Measurements from ENCODE around the gene CNBD2. TPM values are rescaled to one million over a fixed set of nuclear protein-coding genes. Genes with fewer than 3 reads are reported as not detected.
"Not testable (repeated sequence)": the region's sequence is repeated elsewhere in the genome, so short reads cannot be mapped to it uniquely, and the experiment has no call there.

The CNBD2 gene
- total RNA-seq, 6 donors from 2014 or later = 2.2 to 4.2 (median 3.7) TPM; not detected in 1

GRCh38 chr20:36074983-36075382 lies 106.6 kb downstream of the CNBD2 start:
- DNase-seq (no peak), ATAC-seq (ENCODE audit: low FRiP score in 2 of 2) (no peak)
- H3K36me3 ChIP-seq = no peaks in the 10 kb centered on the region
- H3K9me3 ChIP-seq = no peaks in the 10 kb centered on the region
- WGBS, 2 donors = 17 to 18% methylated on average over 2 of the region's 2 CpGs
- no peaks in the 10 kb centered on the region for H3K4me1 ChIP-seq
- no peak overlapping the region for H3K4me3 ChIP-seq
- TF ChIP-seq POLR2AphosphoS5 (IDR thresholded peaks at IDR 0.05) (no peak), EP300 (IDR thresholded peaks at IDR 0.05) (no peak), POLR2A (IDR thresholded peaks at IDR 0.05) (no peak), CTCF (IDR thresholded peaks at IDR 0.05) (no peak)
- H3K27ac ChIP-seq = no peak overlapping the region
- no peaks in the 10 kb centered on the region for H3K27me3 ChIP-seq

GRCh38 chr20:36077762-36078161 lies 109.4 kb downstream of the CNBD2 start:
- not testable (repeated sequence) for H3K4me3 ChIP-seq; DNase-seq; H3K4me1 ChIP-seq; H3K36me3 ChIP-seq; ATAC-seq (ENCODE audit: low FRiP score in 2 of 2); H3K9me3 ChIP-seq; H3K27me3 ChIP-seq; H3K27ac ChIP-seq
- 37 to 71% methylated on average over 1 to 3 of the region's 5 CpGs for WGBS, 2 donors

GRCh38 chr20:36079486-36079885 lies 111.1 kb downstream of the CNBD2 start:
- WGBS, 2 donors = 88 to 96% methylated on average over 6 of the region's 6 CpGs
- Histone ChIP-seq H3K9me3 (no peaks in the 10 kb centered on the region), H3K4me3 (no peak overlapping the region), H3K27ac (no peak overlapping the region), H3K4me1 (no peaks in the 10 kb centered on the region), H3K27me3 (no peaks in the 10 kb centered on the region), H3K36me3 (no peaks in the 10 kb centered on the region)
- DNase-seq (no peak), ATAC-seq (ENCODE audit: low FRiP score in 2 of 2) (no peak)
- TF ChIP-seq POLR2AphosphoS5 (IDR thresholded peaks at IDR 0.05) (no peak), EP300 (IDR thresholded peaks at IDR 0.05) (no peak), CTCF (IDR thresholded peaks at IDR 0.05) (no peak), POLR2A (IDR thresholded peaks at IDR 0.05) (no peak)

- DNase-seq; H3K4me3 ChIP-seq; ATAC-seq (ENCODE audit: low FRiP score in 2 of 2); H3K4me1 ChIP-seq; H3K27me3 ChIP-seq; H3K9me3 ChIP-seq; H3K36me3 ChIP-seq; H3K27ac ChIP-seq: not testable (repeated sequence)
- WGBS, 2 donors = 73 to 84% methylated on average over 6 of the region's 6 CpGs
Measured at GRCh38 chr20:36079984-36080383, 111.6 kb downstream of the CNBD2 start.

Small RNA genes within 50 kb of the gene (small RNA-seq; reads per million reads assigned to genes)
- gene RNU6-937P = 0 reads per million in 4 donors

Other genes with a start within 250 kb of the CNBD2 start
- gene RBM39, start 226.3 kb upstream of the CNBD2 start, total RNA-seq = 100 to 1,000 TPM; 220 to 925 (median 266) TPM
- 10 to 100 TPM; 29.9 to 65.9 (median 42.5) TPM for gene PHF20, start 196.6 kb upstream of the CNBD2 start, total RNA-seq
- 100 to 1,000 TPM in 2 of 6 donors, 10 to 100 TPM in 4; 51.1 to 143 (median 84.5) TPM for gene SCAND1, start 14.1 kb upstream of the CNBD2 start, total RNA-seq
- 100 to 1,000 TPM in 1 of 6 donors, 10 to 100 TPM in 5; 56.6 to 104 (median 79.2) TPM for gene EPB41L1, start 186.2 kb downstream of the CNBD2 start, total RNA-seq